GM18907 (cell line): ENCODE measurements around the gene DKK3.

ENCODE experiments used
- ATAC-seq: cut with Tn5 transposase; IDR thresholded peaks from one replicate; pipeline ENCODE4 v1.9.1; 2021; ENCODE audit warnings: mild to moderate bottlenecking, moderate library complexity; ENCODE audit not compliant: unreplicated experiment

Gene DKK3

DNA sequence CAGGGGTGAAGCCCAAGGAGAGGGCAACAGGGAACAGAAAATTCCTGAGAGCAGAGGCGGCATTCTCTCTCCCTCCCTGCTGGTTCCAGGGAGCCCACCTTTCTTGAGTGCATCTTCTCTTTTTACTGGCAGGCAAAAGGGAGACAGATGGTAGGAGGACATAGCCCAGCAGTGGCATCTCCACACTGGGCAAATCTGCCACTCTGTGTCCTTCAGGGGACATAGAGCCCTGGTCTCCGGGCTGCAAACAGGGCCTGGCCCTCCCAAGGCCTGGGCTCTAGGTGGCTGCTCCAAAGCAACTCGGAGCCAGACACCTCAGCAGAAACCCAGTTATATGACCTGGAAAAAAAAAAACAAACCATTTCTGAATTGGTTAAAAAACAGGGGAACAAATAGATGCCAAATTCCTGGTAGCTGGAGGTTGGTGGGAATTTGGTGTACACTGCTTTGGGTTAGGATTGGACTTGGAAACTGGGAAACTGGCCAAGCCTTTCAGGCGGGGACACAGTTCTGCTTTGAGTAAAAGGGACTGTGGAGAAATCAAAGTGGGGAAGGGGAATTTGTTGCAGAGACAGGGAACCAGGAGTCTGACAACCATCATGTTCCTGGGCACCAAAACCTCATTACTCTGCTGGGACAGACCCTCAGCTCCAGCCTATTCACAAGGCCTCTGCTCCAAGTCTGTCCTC is 23.6 kb upstream of the DKK3 start:
- no peak for ATAC-seq

DNA sequence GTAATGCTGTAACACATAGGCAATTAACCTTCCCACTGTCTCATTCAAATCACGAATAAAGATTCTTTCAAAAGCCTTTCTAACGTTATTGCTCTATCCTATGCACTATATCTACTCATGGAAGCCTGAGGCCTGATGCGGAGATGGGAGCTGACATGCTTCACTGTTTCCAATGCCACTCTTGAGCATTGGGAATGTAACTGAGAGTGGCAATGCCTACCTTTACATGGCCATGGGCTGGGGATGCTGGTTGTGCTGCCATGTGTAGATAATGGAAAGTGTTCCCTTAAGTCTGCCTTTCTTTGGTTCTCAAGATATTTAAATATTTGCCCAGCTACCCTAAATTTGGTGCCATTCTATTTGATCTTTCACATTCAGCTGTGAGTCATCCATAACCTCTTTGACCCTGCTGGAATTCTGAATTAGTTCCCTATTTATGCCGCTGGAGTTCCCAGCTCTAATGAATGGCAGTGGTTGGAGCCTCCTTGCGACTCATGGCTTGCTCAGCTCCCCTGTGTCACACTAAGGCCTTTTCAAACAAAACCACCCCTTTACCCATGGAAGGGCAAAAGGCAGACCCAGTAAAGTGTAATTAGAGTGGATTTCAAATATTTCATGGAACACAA is 21.4 kb upstream of the DKK3 start:
- ATAC-seq, result no peak

DNA sequence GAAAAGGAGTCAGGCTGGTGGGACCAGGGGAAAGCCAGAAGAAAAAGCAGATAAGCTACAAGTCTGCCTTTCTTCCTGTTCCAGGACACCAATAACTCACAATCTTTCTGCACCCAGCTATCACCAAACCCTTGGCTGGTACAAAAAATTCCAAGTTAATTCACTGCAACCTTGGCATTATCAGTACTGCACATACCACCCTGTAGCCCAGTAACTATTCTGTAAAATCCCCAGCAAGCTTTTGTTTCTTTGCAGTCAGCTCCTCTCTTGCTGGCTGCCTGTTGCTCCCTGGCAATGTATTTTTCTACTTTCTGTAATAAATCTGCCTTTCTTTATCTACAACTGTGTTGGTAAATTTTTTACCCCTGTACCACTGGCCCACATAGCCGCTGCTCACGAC is 20.7 kb upstream of the DKK3 start:
- ATAC-seq, result no peak

DNA sequence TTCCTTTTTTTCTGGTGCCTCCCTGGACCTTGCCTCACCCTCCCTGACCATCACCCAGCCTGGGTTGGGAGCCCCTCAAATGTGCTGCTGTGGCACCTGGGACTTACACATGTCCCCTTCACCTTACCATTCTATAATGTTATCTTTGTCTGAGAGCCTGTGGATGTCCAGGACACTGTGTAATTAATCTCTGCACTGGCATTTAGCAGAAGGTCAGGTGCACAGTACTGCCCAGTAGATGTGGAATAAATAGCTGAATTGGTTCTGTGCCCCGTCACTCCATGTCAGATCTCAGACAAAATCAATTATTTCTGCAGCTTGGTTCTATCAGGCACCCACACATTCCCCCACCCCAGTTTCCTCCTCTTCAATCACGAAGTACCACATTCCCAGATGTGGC is 19.9 kb upstream of the DKK3 start:
- no peak for ATAC-seq

DNA sequence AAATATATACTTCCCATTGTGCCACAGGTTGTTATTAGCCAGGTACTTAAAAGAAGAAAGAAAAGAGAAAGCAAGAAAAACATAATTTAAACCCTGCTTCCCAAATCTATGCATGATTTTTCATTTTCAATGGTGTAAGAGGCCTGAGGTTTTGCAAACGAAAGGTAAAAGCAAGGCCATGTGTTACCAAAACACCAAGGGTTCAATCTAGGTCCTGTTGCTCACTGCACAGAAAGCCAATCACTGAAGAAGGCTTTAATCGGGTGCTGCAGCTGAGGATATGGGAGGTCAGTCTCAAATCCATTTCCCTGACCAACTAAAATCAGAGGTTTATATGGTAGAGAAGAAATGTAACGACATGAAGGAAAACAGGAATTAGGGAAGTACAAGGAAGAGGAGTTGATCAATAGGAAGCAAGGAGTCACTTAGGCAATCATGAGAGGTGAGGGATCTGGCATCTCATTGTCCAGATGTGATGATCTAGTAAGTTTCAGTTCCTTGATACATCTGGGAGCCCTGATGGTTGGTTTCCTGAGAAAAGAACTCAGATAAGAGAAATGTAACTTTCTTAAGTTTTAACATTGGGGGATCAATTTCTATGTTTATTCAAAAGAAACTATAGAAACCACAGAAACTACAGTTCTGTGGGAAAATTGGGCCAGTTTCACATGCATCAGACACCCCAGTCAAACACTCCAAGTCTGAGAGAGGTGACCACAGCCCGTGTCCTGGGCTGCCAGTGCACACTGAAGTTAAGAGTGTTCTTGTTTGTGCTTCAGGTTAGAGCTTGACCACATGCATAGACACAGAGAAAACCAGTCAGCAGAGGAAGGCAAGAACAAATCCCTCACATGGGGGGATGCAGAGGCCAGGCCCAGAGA is 18.1 kb upstream of the DKK3 start:
- no peak for ATAC-seq

DNA sequence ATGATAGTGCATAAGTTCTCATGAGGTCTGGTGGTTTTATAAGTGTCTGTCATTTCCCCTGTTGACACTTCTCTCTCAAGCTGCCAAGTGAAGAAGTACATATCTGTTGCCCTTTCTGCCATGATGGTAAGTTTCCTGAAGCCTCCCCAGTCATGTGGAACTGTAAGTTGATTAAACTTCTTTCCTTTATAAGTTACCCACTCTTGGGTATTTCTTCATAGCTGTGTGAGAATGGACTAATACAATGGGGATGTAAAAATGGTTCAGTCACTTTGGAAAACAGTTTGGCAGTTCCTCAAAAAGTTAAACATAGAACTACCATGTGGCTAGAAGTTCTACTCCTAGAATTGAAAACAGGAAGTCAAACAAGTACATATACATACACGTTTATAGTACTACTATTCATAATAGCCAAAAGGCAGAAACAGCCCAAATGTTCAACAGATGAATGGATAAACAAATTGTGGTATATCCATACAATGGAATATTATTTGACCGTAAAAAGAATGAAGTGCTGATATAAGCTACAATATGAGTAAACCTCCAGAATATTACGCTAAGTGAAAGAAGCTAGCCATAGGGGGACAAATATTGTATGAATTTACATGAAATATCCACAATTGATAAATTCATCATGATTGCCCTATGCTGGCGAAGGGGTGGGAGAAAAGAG is 16.0 kb upstream of the DKK3 start:
- ATAC-seq, result no peak

DNA sequence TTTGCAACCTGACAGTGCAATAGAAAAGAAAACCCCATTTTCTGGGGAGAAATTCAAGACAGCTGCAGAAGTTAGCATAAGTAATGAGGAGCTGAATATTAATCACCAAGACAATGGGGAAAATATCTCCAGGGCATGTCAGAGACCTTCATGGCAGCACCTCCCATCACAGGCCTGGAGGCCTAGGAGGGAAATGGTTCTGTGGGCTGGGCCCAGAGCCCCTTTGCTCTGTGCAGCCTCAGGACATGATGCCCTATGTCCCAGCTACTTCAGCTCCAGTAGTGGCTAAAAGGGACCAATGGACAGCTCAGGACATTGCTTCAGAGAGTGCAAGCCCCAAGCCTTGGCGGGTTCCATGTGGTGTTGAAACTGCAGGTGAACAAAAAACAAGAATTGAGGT is 14.6 kb upstream of the DKK3 start:
- ATAC-seq, result no peak

DNA sequence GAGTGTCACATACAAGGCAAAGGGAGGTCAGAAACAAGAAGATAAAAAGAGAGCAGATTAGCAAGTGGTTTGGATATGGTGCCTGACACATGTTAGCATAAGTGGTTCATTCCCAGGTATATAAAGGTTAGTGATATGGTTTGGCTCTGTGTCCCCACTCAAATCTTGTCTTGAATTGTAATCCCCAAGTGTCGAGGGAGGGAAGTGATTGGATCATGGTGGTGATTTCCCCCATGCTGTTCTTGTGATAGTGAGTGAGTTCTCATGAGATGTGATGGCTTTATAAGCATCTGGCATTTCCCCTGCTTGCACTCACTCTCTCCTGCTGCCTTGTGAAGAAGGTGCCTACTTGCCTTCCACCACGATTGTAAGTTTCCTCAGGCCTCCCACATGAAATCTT is 12.1 kb upstream of the DKK3 start:
- ATAC-seq, result no peak

DNA sequence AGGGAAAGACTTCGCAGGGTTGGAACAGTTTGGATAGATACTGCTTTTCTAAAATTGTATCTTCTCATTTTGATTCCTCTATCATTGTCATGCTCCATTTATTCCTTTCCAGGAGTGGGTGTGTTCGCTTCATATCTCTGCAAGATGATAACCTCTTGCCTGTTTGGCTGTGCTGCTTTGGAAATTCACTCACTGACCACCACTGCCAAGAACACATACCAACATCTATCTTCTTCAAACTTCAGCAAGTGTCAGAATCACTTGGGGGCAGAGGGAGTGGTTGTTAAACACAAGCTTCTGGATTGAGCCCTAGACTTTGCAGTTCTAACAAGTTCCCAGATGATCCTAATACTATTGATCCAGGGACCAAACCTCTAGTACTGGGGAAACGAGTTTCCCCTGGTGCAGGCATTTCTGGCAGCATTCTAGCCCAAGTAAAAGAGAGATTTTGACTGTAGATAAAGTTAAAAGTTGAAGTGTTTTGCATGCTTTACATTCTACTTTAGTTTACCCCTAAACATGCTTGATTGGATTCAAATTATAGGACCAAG is 11.5 kb upstream of the DKK3 start:
- ATAC-seq, result no peak

DNA sequence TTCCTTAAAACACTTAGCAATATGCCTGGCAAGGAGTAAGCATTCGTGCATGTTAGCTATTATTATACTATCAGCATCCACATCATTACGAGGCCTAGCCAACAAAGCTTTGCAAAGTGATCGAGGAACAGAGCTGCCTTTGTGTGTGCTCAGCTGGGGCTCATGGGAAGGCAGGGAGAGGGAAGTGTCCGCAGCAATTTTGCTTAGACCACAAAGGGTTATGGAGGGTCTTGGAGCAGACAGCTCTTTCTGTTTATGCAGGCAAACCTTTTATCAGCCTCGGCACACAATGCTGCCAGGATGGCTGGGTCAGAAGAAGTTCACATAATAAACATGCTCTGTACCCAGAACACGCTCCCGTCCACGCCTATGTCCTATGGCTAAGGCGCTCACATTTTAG is 10.9 kb upstream of the DKK3 start:
- ATAC-seq, result no peak

DNA sequence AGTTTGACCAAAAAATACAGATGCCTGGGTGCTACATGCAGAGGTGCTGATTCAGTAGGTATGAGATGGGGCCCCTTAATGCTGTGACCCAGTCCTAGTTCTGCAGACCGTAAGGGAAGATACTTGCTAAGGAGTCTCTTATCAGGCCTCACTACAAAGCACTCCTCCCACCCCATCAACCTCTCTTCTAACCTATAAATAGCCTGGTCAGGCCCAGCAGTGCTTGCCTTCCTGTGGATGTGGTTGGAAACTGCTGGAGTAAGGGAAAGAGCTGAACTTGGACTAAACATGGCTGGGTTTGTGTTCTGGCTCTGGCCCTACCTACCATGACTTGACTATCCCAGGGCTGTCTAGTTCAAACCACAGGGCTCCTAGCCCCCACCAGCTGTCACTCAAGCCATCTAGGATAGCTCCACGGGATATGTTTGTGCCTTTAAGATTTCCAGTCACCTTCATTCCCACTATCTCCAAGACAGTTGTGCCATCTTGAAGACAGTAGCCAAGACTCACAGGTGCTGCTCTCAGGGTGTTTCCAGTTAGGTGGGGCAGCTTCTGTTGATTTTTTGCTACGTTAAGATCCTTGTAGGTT is 9.5 kb upstream of the DKK3 start:
- no peak for ATAC-seq

DNA sequence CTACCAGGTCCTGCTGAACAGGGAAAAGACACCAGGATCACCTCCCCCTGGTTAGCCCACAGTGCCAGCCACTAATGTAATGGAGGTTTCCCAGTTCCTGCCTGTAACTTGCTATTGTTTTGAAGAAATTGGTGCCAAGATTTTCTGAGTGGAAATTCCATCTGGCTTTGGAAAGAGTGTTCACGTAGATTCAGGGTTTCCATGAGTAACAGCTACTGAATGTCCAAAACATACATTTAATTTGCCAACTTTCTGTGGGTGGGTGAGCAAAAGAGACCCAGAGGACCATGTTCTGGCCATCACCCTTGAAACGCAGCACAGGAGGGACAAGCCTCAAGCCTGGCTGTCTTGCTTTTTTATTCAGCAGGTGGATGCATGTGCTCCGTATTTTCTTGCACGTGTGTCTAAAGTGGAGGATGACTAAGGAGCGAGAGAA is 8.8 kb upstream of the DKK3 start:
- ATAC-seq, result no peak

DNA sequence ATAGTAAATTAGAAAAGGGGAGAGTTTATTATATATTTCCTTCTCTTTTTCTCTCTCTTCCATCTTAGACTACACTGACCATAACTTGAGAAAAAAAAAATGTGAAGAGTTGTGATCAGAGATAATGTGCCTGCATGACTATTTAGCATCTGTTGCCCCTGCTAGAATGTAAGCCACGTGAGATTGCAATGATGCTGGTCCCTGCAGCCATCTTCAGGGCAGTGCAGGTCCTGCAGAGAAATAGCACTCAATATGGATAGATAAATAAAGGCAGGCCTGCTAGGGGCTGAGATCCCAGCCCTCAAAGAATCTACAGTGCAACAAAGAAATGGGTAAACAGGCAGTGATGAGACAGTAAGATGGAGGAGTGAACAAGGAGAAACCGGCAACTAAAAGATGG is 7.8 kb upstream of the DKK3 start:
- ATAC-seq, result no peak

DNA sequence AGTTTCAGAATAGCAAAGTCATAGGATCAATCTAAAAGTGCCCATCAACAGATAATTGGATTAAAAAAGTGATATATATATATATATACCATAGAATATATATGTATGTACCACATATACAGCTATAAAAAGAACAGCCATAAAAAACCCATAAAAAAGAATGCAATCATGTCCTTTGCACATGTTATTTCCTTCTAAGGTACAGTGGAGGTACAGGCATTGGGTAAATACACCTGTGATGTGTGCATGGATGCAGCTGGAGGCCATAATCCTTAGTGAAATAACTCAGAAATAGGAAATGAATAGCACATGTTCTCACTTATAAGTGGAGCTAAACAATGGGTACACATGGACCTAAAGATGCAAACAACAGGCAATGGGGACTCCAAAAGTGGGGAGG is 7.1 kb upstream of the DKK3 start:
- ATAC-seq, result no peak

DNA sequence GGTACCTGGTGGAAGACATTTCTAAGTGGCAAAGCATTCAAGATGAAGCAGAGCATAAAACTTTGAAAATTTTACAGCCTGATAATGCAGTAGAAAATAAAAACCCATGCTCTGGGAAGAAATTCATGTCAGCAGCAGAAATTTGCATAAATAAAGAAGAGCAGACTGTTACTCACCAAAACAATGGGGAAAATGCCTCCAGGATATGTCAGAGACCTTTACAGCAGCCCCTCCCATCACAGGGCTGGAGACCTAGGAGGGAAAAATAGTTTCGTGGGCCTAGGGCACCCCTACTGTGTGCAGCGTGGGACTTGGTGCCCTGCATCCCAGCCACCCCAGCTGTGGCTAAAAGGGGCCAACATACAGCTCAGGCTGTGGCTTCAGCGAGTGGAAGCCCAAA is 5.4 kb upstream of the DKK3 start:
- ATAC-seq, result no peak

DNA sequence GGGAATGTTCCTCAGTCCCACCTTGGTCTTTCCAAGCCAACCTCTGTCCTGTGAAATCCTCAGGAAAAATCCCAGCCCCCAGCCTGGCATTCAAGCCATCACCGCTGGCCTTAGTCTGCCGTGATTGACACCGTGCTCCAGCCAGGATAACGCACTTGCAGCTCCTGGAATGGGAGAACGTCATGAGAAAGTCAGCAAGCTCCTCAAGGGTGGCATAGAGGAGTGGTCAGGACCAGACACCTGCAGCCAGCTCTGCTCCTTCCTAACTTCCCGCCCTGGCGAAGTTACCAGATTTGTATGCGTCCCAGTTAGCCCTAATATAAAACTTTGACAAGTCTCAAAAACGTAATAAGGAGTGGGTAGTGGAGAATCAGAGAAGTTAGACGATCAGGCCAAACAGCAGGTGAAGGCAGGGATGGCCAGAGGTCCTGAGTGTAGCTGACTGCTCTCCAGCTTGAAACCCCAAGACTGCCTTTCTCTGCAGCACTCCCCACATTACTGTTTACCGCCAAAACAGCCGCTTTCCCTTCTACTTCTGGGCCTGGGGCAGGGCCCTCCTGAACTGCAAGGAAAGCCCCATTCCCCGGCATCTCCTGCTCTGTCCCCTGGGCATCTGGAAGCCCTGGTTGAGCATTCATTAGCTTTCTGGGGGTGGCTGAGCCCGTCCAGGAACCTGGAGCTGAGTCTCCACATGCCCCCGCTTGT is 1.3 kb upstream of the DKK3 start:
- ATAC-seq, result no peak

DNA sequence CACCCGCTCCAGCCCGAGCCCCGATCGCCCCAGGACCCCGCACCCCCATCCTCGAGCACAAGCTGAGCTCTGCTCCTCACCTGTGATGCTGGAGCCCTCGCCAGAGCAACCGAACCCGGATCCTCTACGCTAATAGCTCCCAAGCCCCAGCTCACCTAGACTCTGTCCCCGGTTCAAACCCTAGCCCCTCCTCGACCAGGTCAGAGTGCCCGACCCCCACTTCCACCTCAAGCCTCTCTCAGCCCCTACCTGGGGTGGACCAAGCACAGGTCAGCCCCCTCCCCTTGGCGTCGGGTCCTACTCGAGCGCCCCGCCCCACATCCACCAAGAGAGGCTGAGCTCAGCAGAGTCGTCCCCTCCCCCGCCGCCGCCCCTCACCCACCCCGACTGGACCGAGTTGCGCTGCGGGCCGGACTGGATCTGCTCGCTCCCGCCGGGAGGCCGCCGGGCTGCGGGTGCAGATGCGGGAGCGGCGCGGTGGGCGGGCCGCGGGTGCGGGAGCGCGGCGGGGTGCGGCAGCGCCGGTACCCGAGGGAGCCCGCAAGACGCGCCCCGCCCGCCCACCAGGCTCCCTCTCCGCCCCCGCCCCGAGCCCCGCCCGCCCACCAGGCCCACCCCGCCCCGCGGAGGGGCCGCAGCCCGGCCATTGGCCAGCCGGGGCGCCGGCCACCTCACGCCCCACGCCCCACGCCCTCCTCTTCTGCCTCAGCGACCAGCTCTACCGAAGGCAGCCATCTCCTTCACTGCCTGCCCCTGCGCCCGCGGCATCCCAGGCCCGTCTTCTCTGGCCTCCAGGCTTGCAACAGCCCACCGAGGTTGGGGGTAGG is 577 bp upstream of the DKK3 start:
- no peak for ATAC-seq

DNA sequence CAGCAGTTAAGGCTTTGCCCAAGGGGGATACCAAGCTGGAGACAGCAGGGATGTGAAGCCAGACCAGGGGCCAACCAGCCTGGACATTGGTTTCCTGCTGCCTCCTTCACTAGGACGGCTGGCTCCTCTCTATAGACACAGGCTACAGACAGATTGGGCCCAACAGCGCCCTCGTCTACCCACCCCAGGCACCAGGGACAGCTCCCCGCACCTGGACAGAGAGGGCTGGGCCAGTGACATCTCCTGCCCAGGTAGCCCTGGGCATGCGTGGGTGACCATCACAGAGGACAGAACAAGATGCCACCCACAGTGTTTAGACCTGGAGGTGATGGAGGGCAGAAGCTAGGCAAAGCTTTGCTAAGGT is 1.2 kb downstream of the DKK3 start:
- no peak for ATAC-seq

DNA sequence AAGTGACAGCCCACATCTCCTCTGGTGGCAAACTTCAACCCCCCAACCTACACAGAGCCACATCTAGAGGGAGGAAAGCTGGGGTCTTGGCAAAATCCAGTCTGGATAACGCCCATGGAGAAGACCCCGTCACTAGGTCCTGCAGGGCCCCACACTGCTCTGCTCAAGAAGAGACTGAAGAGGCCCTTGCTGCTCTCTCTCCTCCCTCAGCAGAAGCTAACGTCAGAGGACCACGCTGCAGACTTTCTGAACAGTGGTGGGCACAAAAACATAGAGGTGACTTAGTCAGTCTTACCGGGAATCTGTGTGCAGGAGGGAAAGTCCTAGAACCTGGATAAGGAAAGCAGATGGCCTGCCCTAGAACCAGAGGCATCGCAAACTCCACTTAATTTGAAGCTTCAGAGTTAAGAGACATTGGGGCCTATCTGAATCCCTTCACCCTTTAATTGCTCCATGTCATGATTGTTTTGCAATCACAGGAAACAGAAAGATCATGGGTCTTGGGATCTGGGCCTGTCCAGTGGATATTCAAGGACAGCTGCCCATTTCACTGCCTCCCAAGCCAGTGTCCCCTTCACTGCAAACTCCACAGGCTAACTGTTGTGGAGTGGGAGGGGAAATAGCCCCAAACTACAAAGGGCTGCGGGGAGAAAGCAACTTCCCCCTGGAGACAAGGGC is 1.7 kb downstream of the DKK3 start:
- ATAC-seq, result no peak
